Body of pancreas (tissue), 4 donors: ENCODE measurements around the gene C19orf18.

Experiments
- CTCF ChIP-seq, 7 experiments: fragments of 450-650 bp in 4 of 7; fragments of 200-600 bp in 3 of 7; sonication (generic) in 3 of 7; IDR thresholded peaks; one replicate each; pipeline ENCODE4 v1.5.1; 2016 to 2019; ENCODE audit warnings: antibody characterized with exemption in 7 of 7
- POLR2A ChIP-seq, 3 donors: fragments of 450-650 bp; IDR thresholded peaks; one replicate each; pipeline ENCODE4 v1.6.1; 2016; ENCODE audit warnings: antibody characterized with exemption in 3 of 3, mild to moderate bottlenecking in 2 of 3

DNA sequence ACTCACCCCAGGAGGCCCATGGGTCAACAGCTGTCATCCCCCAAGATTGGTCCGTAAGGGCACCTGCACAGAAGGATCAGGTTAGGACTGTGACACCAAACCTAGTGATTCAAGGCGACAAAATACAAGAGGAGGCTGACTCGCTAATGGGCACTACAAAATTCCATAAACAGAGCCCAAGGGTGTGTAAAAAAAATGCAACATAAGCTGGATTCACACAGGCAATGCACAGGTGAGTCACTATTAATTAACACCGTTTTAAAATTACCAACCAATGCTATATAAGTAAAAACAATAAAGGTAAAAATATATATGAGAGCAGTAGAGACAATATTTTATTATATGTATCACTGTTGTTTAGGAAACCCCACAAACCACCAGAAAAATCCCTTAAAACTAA lies 26.3 kb upstream of the C19orf18 start:
- TF ChIP-seq CTCF (IDR thresholded peaks at IDR 0.05) (no peak), POLR2A (IDR thresholded peaks at IDR 0.05) (no peak)
